Transverse colon (tissue), 4 donors: ENCODE results near the gene ALKBH2.

Source experiments
- POLR2AphosphoS5 ChIP-seq, 3 donors: sonication (generic); formaldehyde crosslinking; IDR thresholded peaks; one replicate each; pipeline ENCODE4 v1.6.1; 2016; ENCODE audit warnings: antibody characterized with exemption in 3 of 3
- TF ChIP-seq, protein P1 (sequence below), 5 experiments: fragments of 200-600 bp in 3 of 5; fragments of 450-650 bp in 2 of 5; sonication (generic) in 3 of 5; IDR thresholded peaks; 1 replicate in 2 of 5; 2 replicates in 3 of 5; pipeline ENCODE4 v1.5.1; 2016 to 2017; ENCODE audit warnings: antibody characterized with exemption in 5 of 5, inconsistent platforms in 3 of 5, mild to moderate bottlenecking in 2 of 5, moderate library complexity in 1 of 5

DNA sequence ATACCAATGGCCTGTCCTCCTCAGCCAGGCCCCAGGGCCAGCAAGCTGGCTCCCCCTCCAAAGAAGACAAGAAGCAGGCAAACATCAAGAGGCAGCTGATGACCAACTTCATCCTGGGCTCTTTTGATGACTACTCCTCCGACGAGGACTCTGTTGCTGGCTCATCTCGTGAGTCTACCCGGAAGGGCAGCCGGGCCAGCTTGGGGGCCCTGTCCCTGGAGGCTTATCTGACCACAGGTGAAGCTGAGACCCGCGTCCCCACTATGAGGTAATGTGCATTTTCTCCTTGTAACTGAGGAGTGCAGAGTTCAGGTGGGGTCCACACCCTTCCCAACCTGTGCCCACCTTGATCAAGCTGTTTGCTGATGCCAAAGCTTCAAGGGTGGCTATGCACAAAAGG lies 46.5 kb upstream of the ALKBH2 start:
- TF ChIP-seq, protein P1, sequence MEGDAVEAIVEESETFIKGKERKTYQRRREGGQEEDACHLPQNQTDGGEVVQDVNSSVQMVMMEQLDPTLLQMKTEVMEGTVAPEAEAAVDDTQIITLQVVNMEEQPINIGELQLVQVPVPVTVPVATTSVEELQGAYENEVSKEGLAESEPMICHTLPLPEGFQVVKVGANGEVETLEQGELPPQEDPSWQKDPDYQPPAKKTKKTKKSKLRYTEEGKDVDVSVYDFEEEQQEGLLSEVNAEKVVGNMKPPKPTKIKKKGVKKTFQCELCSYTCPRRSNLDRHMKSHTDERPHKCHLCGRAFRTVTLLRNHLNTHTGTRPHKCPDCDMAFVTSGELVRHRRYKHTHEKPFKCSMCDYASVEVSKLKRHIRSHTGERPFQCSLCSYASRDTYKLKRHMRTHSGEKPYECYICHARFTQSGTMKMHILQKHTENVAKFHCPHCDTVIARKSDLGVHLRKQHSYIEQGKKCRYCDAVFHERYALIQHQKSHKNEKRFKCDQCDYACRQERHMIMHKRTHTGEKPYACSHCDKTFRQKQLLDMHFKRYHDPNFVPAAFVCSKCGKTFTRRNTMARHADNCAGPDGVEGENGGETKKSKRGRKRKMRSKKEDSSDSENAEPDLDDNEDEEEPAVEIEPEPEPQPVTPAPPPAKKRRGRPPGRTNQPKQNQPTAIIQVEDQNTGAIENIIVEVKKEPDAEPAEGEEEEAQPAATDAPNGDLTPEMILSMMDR (IDR thresholded peaks at IDR 0.05): no peak
- no peak for TF ChIP-seq POLR2AphosphoS5 (IDR thresholded peaks at IDR 0.05)
